ENCODE results near the gene TSPAN4. TPM values are rescaled to one million over a fixed set of nuclear protein-coding genes. Genes with fewer than 3 reads are reported as not detected.

TSPAN4 gene
- total and polyA plus RNA-seq, 4 donors = 16.5 to 38.1 (median 30.4) TPM

GRCh38 chr11:907668-908067, 65.0 kb downstream of the TSPAN4 start (continued):
- TF ChIP-seq, protein P1, sequence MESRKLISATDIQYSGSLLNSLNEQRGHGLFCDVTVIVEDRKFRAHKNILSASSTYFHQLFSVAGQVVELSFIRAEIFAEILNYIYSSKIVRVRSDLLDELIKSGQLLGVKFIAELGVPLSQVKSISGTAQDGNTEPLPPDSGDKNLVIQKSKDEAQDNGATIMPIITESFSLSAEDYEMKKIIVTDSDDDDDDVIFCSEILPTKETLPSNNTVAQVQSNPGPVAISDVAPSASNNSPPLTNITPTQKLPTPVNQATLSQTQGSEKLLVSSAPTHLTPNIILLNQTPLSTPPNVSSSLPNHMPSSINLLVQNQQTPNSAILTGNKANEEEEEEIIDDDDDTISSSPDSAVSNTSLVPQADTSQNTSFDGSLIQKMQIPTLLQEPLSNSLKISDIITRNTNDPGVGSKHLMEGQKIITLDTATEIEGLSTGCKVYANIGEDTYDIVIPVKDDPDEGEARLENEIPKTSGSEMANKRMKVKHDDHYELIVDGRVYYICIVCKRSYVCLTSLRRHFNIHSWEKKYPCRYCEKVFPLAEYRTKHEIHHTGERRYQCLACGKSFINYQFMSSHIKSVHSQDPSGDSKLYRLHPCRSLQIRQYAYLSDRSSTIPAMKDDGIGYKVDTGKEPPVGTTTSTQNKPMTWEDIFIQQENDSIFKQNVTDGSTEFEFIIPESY (IDR thresholded peaks at IDR 0.05) = no peak
- TF ChIP-seq HNF4G (IDR thresholded peaks at IDR 0.05) (no peak), YY1 (IDR thresholded peaks at IDR 0.05) (no peak)

DNA sequence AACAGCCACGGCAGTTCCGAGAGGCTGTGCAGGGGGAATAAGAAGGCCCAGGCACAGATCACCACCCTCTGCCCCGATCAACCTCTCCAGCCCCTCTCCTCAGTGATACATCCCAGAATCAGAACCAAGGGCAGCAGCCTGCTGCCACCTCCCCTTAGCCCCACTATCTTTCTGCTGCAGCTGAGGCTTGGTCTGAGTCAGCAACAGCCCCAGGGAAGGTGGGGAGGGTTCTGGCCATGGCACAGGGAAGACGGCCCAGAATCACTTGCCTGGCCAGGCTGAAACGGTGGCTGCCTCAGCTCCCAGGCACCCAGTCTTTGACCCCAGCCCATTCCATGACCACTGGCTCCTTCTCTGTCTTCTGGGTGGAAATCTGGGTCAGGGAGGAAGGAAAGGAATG, 65.6 kb downstream of the TSPAN4 start:
- peak; percentile 79 for DNase-seq (ENCODE audit: low spot score)
- H3K4me3 ChIP-seq (ENCODE audit: low read depth in 1 of 3, low read length in 3 of 3) = no peak overlapping the region
- H3K9me3 ChIP-seq (ENCODE audit: control insufficient read depth in 4 of 4, low read length in 3 of 4) = no peaks in the 10 kb centered on the region
- no peak overlapping the region for H3K27ac ChIP-seq (ENCODE audit: low read depth in 1 of 2, low read length in 2 of 2)
- H3K27me3 ChIP-seq (ENCODE audit: control insufficient read depth in 4 of 4, insufficient read depth in 4 of 4, low read length in 3 of 4) = no peaks in the 10 kb centered on the region
- no peak for TF ChIP-seq JUND (IDR thresholded peaks at IDR 0.05)
- no peak for TF ChIP-seq NR2F2 (IDR thresholded peaks at IDR 0.05)
- TF ChIP-seq MAX (IDR thresholded peaks at IDR 0.05) = no peak
- no peak for TF ChIP-seq EGR1 (IDR thresholded peaks at IDR 0.05; ENCODE audit: low read depth in 2 of 2)
- no peak for TF ChIP-seq RXRA (IDR thresholded peaks at IDR 0.05)
- TF ChIP-seq TAF1 (conservative IDR thresholded peaks at IDR 0.05) = no peak
- TF ChIP-seq FOXA2 (IDR thresholded peaks at IDR 0.05) = no peak
- no peak for TF ChIP-seq REST (IDR thresholded peaks at IDR 0.05)
- H3K4me1 ChIP-seq (ENCODE audit: control insufficient read depth in 4 of 4, insufficient read depth in 4 of 4, low read length in 3 of 4) = peaks cover 0 to 33% (median 25%) of the 10 kb centered on the region in 4 donors
- 95% methylated on average over 5 of the region's 5 CpGs for WGBS
- peaks cover 5 to 14% (median 8%) of the 10 kb centered on the region in 4 donors for H3K36me3 ChIP-seq (ENCODE audit: control insufficient read depth in 4 of 4, insufficient read depth in 3 of 4, low read depth in 1 of 4, low read length in 3 of 4)
- no peak overlapping the region for H3K9ac ChIP-seq (ENCODE audit: low read depth in 1 of 2, low read length in 2 of 2)

DNA sequence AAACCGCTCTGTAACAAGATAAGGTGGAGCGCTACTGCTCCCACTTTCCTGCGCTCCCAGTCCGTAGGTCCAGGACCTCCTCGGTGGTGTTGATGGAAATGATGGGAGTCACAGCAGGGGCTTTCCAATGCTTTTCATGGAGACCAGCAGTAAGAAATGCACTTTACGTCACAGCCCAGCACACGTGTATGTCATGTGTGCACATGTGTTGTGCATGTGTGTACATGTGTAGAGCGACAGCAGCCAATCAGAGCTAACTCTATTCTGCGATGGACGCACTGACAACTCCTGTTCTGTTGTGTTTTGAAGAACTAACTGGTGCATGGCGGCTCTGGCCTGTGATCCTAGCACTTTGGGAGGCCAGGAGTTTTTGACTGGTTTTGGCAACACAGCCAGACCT, 66.8 kb downstream of the TSPAN4 start:
- DNase-seq (ENCODE audit: low spot score) = no peak
- Histone ChIP-seq H3K4me3 (ENCODE audit: low read depth in 1 of 3, low read length in 3 of 3) (no peak overlapping the region), H3K36me3 (ENCODE audit: control insufficient read depth in 4 of 4, insufficient read depth in 3 of 4, low read depth in 1 of 4, low read length in 3 of 4) (peaks cover 0 to 6% (median 3%) of the 10 kb centered on the region in 4 donors), H3K4me1 (ENCODE audit: control insufficient read depth in 4 of 4, insufficient read depth in 4 of 4, low read length in 3 of 4) (peaks cover 0 to 39% (median 31%) of the 10 kb centered on the region in 4 donors), H3K9me3 (ENCODE audit: control insufficient read depth in 4 of 4, low read length in 3 of 4) (no peaks in the 10 kb centered on the region), H3K27me3 (ENCODE audit: control insufficient read depth in 4 of 4, insufficient read depth in 4 of 4, low read length in 3 of 4) (no peaks in the 10 kb centered on the region), H3K27ac (ENCODE audit: low read depth in 1 of 2, low read length in 2 of 2) (no peak overlapping the region), H3K9ac (ENCODE audit: low read depth in 1 of 2, low read length in 2 of 2) (no peak overlapping the region)
- 91% methylated on average over 11 of the region's 11 CpGs for WGBS
- TF ChIP-seq SP1 (IDR thresholded peaks at IDR 0.05) = no peak
- no peak for TF ChIP-seq FOXA1 (IDR thresholded peaks at IDR 0.05)
- no peak for TF ChIP-seq HNF4G (IDR thresholded peaks at IDR 0.05)
- TF ChIP-seq ATF3 (IDR thresholded peaks at IDR 0.05) = no peak
- no peak for TF ChIP-seq RAD21 (IDR thresholded peaks at IDR 0.05)
- no peak for TF ChIP-seq TAF1 (conservative IDR thresholded peaks at IDR 0.05)
- TF ChIP-seq EGR1 (IDR thresholded peaks at IDR 0.05; ENCODE audit: low read depth in 2 of 2) = no peak
- no peak for TF ChIP-seq MAX (IDR thresholded peaks at IDR 0.05)
- TF ChIP-seq, protein P1 (IDR thresholded peaks at IDR 0.05) = no peak
- no peak for TF ChIP-seq HNF4A (conservative IDR thresholded peaks at IDR 0.05)
- TF ChIP-seq, protein P2, sequence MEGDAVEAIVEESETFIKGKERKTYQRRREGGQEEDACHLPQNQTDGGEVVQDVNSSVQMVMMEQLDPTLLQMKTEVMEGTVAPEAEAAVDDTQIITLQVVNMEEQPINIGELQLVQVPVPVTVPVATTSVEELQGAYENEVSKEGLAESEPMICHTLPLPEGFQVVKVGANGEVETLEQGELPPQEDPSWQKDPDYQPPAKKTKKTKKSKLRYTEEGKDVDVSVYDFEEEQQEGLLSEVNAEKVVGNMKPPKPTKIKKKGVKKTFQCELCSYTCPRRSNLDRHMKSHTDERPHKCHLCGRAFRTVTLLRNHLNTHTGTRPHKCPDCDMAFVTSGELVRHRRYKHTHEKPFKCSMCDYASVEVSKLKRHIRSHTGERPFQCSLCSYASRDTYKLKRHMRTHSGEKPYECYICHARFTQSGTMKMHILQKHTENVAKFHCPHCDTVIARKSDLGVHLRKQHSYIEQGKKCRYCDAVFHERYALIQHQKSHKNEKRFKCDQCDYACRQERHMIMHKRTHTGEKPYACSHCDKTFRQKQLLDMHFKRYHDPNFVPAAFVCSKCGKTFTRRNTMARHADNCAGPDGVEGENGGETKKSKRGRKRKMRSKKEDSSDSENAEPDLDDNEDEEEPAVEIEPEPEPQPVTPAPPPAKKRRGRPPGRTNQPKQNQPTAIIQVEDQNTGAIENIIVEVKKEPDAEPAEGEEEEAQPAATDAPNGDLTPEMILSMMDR (IDR thresholded peaks at IDR 0.05; ENCODE audit: low read depth, low read length, missing input control) = no peak
